Adipocyte (in vitro differentiated cells): Measurements from ENCODE around the gene MIXL1.

ENCODE experiments used
- DNase-seq: peaks from one replicate; pipeline ENCODE4 v3.0.0-alpha.2; 2015; ENCODE audit warnings: low read depth
- H3K27me3 ChIP-seq: replicated peaks from 2 replicates; pipeline ENCODE4 v1.7.0; 2013; ENCODE audit warnings: mild to moderate bottlenecking, low read length, moderate library complexity; ENCODE audit not compliant: control insufficient read depth, insufficient read depth
- H3K36me3 ChIP-seq: 2 replicates; pipeline ENCODE4 v1.7.0; 2013; ENCODE audit warnings: low read length, mild to moderate bottlenecking, moderate library complexity; ENCODE audit not compliant: control insufficient read depth, insufficient read depth, severe bottlenecking
- H3K4me1 ChIP-seq: 2 replicates; pipeline ENCODE4 v1.7.0; 2013; ENCODE audit warnings: mild to moderate bottlenecking, low read length, moderate library complexity; ENCODE audit not compliant: control insufficient read depth, insufficient read depth
- H3K4me3 ChIP-seq: 2 replicates; pipeline ENCODE4 v1.7.0; 2013; ENCODE audit warnings: mild to moderate bottlenecking, low read length, moderate library complexity
- H3K9ac ChIP-seq: 2 replicates; pipeline ENCODE4 v1.7.0; 2013; ENCODE audit warnings: mild to moderate bottlenecking, low read length, moderate library complexity
- H3K9me3 ChIP-seq: 2 replicates; pipeline ENCODE4 v1.7.0; 2013; ENCODE audit warnings: mild to moderate bottlenecking, low read length, moderate library complexity; ENCODE audit not compliant: control insufficient read depth

The MIXL1 gene

GRCh38 chr1:226216056-226216455 lies 7.4 kb upstream of the MIXL1 start:
- Histone ChIP-seq H3K9ac (no peak overlapping the region), H3K9me3 (no peaks in the 10 kb centered on the region), H3K4me3 (no peak overlapping the region), H3K27me3 (peaks cover under 1% of the 10 kb centered on the region), H3K4me1 (no peaks in the 10 kb centered on the region), H3K36me3 (no peaks in the 10 kb centered on the region)
- no peak for DNase-seq

- Histone ChIP-seq H3K9me3 (no peaks in the 10 kb centered on the region), H3K4me3 (no peak overlapping the region), H3K27me3 (peaks cover 2% of the 10 kb centered on the region), H3K36me3 (no peaks in the 10 kb centered on the region), H3K4me1 (no peaks in the 10 kb centered on the region), H3K9ac (no peak overlapping the region)
- DNase-seq = no peak
These were observed 6.2 kb upstream of the MIXL1 start for GRCh38 chr1:226217273-226217672.

- no peaks in the 10 kb centered on the region for H3K36me3 ChIP-seq
- H3K4me1 ChIP-seq = no peaks in the 10 kb centered on the region
- H3K9me3 ChIP-seq = no peaks in the 10 kb centered on the region
- no peak overlapping the region for H3K9ac ChIP-seq
- H3K4me3 ChIP-seq = no peak overlapping the region
- DNase-seq = no peak
- H3K27me3 ChIP-seq = peaks cover 18% of the 10 kb centered on the region
These were observed 2.8 kb upstream of the MIXL1 start for GRCh38 chr1:226220473-226221189.

GRCh38 chr1:226222686-226223085 lies 778 bp upstream of the MIXL1 start:
- no peak overlapping the region for H3K9ac ChIP-seq
- H3K27me3 ChIP-seq = peaks cover 21% of the 10 kb centered on the region
- no peak for DNase-seq
- no peak overlapping the region for H3K4me3 ChIP-seq
- H3K9me3 ChIP-seq = no peaks in the 10 kb centered on the region
- no peaks in the 10 kb centered on the region for H3K4me1 ChIP-seq
- H3K36me3 ChIP-seq = no peaks in the 10 kb centered on the region

GRCh38 chr1:226223786-226224244 lies 351 bp downstream of the MIXL1 start:
- H3K9me3 ChIP-seq = no peaks in the 10 kb centered on the region
- DNase-seq = peak; percentile 14
- peaks cover 21% of the 10 kb centered on the region for H3K27me3 ChIP-seq
- H3K36me3 ChIP-seq = no peaks in the 10 kb centered on the region
- H3K4me1 ChIP-seq = no peaks in the 10 kb centered on the region
- peak overlapping the region; percentile 66 for H3K4me3 ChIP-seq
- no peak overlapping the region for H3K9ac ChIP-seq

GRCh38 chr1:226226601-226227000 lies 3.1 kb downstream of the MIXL1 start:
- H3K4me1 ChIP-seq = no peaks in the 10 kb centered on the region
- H3K9me3 ChIP-seq = no peaks in the 10 kb centered on the region
- no peak for DNase-seq
- H3K9ac ChIP-seq = no peak overlapping the region
- no peak overlapping the region for H3K4me3 ChIP-seq
- no peaks in the 10 kb centered on the region for H3K36me3 ChIP-seq
- H3K27me3 ChIP-seq = peaks cover 21% of the 10 kb centered on the region

GRCh38 chr1:226233293-226233692 lies 9.8 kb downstream of the MIXL1 start:
- peaks cover 3% of the 10 kb centered on the region for H3K36me3 ChIP-seq
- no peaks in the 10 kb centered on the region for H3K9me3 ChIP-seq
- DNase-seq = no peak
- H3K27me3 ChIP-seq = no peaks in the 10 kb centered on the region
- no peak overlapping the region for H3K9ac ChIP-seq
- no peaks in the 10 kb centered on the region for H3K4me1 ChIP-seq
- H3K4me3 ChIP-seq = no peak overlapping the region

- no peak for DNase-seq
- H3K9me3 ChIP-seq = no peaks in the 10 kb centered on the region
- peaks cover 3% of the 10 kb centered on the region for H3K36me3 ChIP-seq
- H3K27me3 ChIP-seq = no peaks in the 10 kb centered on the region
- H3K4me1 ChIP-seq = no peaks in the 10 kb centered on the region
- H3K4me3 ChIP-seq = no peak overlapping the region
- H3K9ac ChIP-seq = no peak overlapping the region
These were observed 10.3 kb downstream of the MIXL1 start for GRCh38 chr1:226233806-226234205.

- Histone ChIP-seq H3K9me3 (no peaks in the 10 kb centered on the region), H3K36me3 (peaks cover 3% of the 10 kb centered on the region), H3K4me1 (no peaks in the 10 kb centered on the region), H3K27me3 (no peaks in the 10 kb centered on the region), H3K9ac (no peak overlapping the region), H3K4me3 (no peak overlapping the region)
- DNase-seq = no peak
These were observed 13.4 kb downstream of the MIXL1 start for GRCh38 chr1:226236826-226237225.

GRCh38 chr1:226239421-226239820 lies 16.0 kb downstream of the MIXL1 start:
- Histone ChIP-seq H3K4me3 (no peak overlapping the region), H3K27me3 (no peaks in the 10 kb centered on the region), H3K4me1 (no peaks in the 10 kb centered on the region), H3K36me3 (peaks cover 3% of the 10 kb centered on the region), H3K9ac (no peak overlapping the region), H3K9me3 (no peaks in the 10 kb centered on the region)
- DNase-seq = no peak

GRCh38 chr1:226248091-226248490 lies 24.6 kb downstream of the MIXL1 start:
- no peak overlapping the region for H3K9ac ChIP-seq
- no peaks in the 10 kb centered on the region for H3K36me3 ChIP-seq

GRCh38 chr1:226248796-226249195 lies 25.3 kb downstream of the MIXL1 start:
- Histone ChIP-seq H3K4me3 (no peak overlapping the region), H3K4me1 (peaks cover 7% of the 10 kb centered on the region), H3K36me3 (no peaks in the 10 kb centered on the region), H3K9ac (no peak overlapping the region), H3K9me3 (no peaks in the 10 kb centered on the region), H3K27me3 (no peaks in the 10 kb centered on the region)
- no peak for DNase-seq

More at GRCh38 chr1:226248091-226248490, 24.6 kb downstream of the MIXL1 start:
- Histone ChIP-seq H3K27me3 (no peaks in the 10 kb centered on the region), H3K4me3 (no peak overlapping the region), H3K9me3 (no peaks in the 10 kb centered on the region), H3K4me1 (peaks cover 7% of the 10 kb centered on the region)
- peak; percentile 90 for DNase-seq
